Natural killer cell treated with Interleukin-12 subunit alpha and Interleukin-12 subunit beta and Interleukin-15 and Interleukin-18, amount 100 ng/mL, for 72 hours (primary cell): ENCODE data around the gene SGK1. TPM values are rescaled to one million over a fixed set of nuclear protein-coding genes. Genes with fewer than 3 reads are reported as not detected.

Source experiments
- ATAC-seq, 2 donors: fragments of 150-1000 bp; cut with Tn5 transposase in 1 of 2; sonication (Bioruptor Pico), chemical (Tn5 transposase) in 1 of 2; 2 replicates each; pipeline ENCODE4 v1.10.0; 2021
- DNase-seq: peaks from one replicate; pipeline ENCODE4 v3.0.0; 2022; ENCODE audit warnings: low spot score
- H3K27ac Mint-ChIP-seq, 2 donors: 1 replicate in 1 of 2; 2 replicates in 1 of 2; pipeline ENCODE4 v1.8.0; 2022; ENCODE audit warnings: mixed read lengths in 2 of 2, mild to moderate bottlenecking in 1 of 2, moderate library complexity in 1 of 2
- H3K27me3 Mint-ChIP-seq, 2 donors: 1 replicate in 1 of 2; 2 replicates in 1 of 2; pipeline ENCODE4 v1.8.0; 2022; ENCODE audit warnings: mixed read lengths in 2 of 2
- H3K36me3 Mint-ChIP-seq: one replicate; pipeline ENCODE4 v1.8.0; 2022; ENCODE audit warnings: mixed read lengths
- H3K4me1 Mint-ChIP-seq, 2 donors: 1 replicate in 1 of 2; 2 replicates in 1 of 2; pipeline ENCODE4 v1.8.0; 2022; ENCODE audit warnings: low read depth in 2 of 2, mixed read lengths in 2 of 2, mild to moderate bottlenecking in 1 of 2
- H3K4me3 Mint-ChIP-seq: one replicate; pipeline ENCODE4 v1.8.0; 2022; ENCODE audit warnings: mixed read lengths
- H3K9me3 Mint-ChIP-seq: 2 replicates; pipeline ENCODE4 v1.8.0; 2022; ENCODE audit warnings: mixed read lengths
- total RNA-seq, 2 donors: library from RNA; stranded (reverse); gene quantifications; one replicate each; pipeline ENCODE4 v1.2.3, GENCODE V29; 2022

Gene SGK1
- total RNA-seq, 2 donors from 2014 or later = 117 to 119 TPM

- peak; percentile 95 for DNase-seq
- peaks cover 38% of the 10 kb centered on the region for H3K36me3 Mint-ChIP-seq
- peak overlapping the region; percentile 99 for H3K4me3 Mint-ChIP-seq
- no peaks in the 10 kb centered on the region for H3K9me3 Mint-ChIP-seq
- H3K27ac Mint-ChIP-seq = peak overlapping the region; percentile 85 to 92
- H3K27me3 Mint-ChIP-seq = peaks cover 0 to 21% of the 10 kb centered on the region in 2 donors
- peaks cover 45 to 61% of the 10 kb centered on the region in 2 donors for H3K4me1 Mint-ChIP-seq
- peak; percentile 89 to 93 for ATAC-seq
These were observed 143.0 kb downstream of the SGK1 start for GRCh38 chr6:134174672-134175531.

DNA sequence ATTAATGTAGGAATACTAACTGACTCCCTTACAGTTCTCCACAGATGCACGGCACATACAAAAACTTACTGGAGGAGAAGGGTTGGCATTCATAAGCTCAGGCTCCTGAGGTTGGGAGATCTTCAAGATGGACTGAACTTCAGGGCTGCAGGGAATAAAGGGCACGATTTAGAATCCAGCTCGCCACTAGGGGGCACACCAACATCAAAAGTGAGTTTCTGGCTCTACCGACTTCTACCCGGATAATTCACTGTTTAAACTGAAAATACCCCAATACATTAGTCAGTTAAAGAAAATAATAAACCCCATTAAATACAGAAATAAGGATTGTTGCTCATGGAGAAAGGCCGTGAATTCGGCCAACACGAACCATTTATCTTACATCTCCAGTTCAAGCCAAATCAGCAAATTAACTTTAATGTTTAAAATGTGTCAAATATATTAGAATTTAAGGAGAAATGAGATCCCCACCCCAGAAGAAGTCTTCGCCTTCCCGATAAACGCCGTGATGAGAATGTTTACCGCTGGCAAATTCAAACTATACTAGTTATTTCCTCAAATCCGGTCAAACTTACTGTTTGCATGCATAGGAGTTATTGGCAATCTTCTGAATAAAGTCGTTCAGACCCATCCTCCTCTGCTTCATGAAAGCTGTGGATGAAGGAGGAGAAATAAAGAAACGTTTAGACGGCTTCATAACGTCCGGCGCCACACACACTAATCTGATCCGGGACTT is 143.8 kb downstream of the SGK1 start:
- ATAC-seq (no peak), DNase-seq (peak; percentile 83)
- peak overlapping the region; percentile 99 for H3K4me3 Mint-ChIP-seq
- H3K9me3 Mint-ChIP-seq = no peaks in the 10 kb centered on the region
- H3K27me3 Mint-ChIP-seq = peaks cover 0 to 15% of the 10 kb centered on the region in 2 donors
- H3K4me1 Mint-ChIP-seq = peaks cover 49 to 63% of the 10 kb centered on the region in 2 donors
- H3K36me3 Mint-ChIP-seq = peaks cover 43% of the 10 kb centered on the region
- H3K27ac Mint-ChIP-seq = peak overlapping the region; percentile 85 to 92

- no peak for ATAC-seq
- Mint-ChIP-seq H3K4me3 (peak overlapping the region; percentile 99), H3K9me3 (no peaks in the 10 kb centered on the region), H3K27me3 (peaks cover 0 to 15% of the 10 kb centered on the region in 2 donors), H3K27ac (peak overlapping the region; percentile 85 to 92), H3K36me3 (peaks cover 43% of the 10 kb centered on the region), H3K4me1 (peaks cover 46 to 62% of the 10 kb centered on the region in 2 donors)
- no peak for DNase-seq
These were observed 144.6 kb downstream of the SGK1 start for GRCh38 chr6:134173366-134173725.

DNA sequence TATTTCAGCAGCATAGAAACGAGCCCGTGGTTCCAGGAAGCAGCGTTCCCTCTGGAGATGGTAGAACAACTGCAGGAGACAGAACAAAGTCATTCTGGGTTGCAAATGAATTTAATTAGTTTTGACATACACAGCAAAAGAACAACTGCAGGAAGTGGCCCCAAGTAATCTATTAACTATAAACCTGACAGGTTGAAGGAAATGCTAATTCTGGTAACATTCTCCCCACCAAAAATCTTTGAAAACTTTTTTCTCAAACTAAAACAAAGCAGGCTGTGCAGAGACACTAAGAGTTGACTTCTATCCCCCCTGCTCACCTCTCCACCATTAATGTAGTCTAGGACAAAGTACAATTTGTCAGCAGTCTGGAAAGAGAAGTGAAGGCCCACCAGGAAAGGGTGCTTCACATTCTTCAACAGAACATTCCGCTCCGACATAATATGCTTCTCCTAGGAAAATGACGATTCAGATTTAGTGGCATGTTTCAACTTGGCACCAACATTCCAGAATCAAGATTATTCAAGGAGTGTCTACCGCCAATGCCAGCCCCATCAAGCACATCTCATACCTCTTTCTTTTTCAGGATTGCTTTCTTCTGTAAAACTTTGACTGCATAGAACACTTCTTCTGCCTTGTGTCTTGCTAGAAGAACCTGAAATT is 145.1 kb downstream of the SGK1 start:
- ATAC-seq = no peak
- Mint-ChIP-seq H3K9me3 (no peaks in the 10 kb centered on the region), H3K36me3 (peaks cover 43% of the 10 kb centered on the region), H3K4me1 (peaks cover 40 to 58% of the 10 kb centered on the region in 2 donors), H3K27ac (peak overlapping the region; percentile 85 to 92), H3K27me3 (peaks cover 0 to 14% of the 10 kb centered on the region in 2 donors), H3K4me3 (peak overlapping the region; percentile 99)
- no peak for DNase-seq

DNA sequence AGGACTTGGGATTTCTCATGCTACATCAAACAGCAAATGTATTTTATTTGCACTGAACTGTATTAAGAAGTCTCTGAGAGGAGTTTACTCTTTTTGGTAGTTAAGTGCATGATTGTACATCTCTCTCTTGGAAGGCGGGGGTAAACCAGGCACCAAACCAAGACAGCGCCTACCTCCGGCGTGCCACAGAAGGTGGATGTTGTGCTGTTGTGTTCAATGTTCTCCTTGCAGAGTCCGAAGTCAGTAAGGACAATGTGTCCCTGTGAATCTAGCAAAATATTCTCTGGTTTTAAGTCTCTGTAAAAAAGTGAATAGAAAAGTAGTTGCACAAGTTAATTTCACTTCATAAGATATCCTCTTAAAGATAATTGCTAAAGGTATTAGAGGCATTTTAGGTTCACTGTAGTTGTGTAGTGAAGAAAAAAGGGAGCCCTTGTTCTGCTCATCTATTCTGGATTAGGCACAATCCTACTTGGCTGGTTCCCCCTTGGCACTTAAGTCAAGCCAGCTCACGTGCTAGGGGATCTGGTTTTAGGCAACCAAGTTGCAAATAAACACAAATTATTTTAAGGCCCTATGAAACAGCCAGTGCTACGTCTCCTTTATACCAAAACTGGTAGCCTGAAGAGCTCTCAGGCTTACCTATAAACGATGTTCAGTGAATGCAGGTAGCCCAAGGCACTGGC is 145.7 kb downstream of the SGK1 start:
- Mint-ChIP-seq H3K4me3 (peak overlapping the region; percentile 99), H3K36me3 (peaks cover 43% of the 10 kb centered on the region), H3K4me1 (peaks cover 34 to 51% of the 10 kb centered on the region in 2 donors), H3K27me3 (peaks cover 0 to 8% of the 10 kb centered on the region in 2 donors), H3K27ac (peak overlapping the region; percentile 85 to 92), H3K9me3 (no peaks in the 10 kb centered on the region)
- ATAC-seq (no peak), DNase-seq (no peak)

DNA sequence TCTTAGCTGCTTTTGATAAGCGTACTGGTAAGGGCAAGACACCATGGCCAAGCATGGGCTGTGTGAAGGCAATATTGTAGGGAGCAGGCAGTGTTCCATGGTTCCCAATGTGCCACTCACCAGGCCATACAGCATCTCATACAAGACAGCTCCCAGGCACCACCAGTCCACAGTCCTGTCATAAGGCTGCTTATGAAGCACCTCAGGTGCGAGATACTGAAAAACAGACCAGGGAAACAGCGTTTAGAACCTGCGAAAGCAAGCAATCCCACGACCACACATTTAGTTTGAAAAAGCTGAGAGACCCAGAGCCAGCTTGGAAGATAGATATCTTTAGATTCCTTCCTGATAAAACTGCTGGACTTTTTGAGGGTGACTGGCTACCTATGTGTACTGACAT is 146.4 kb downstream of the SGK1 start:
- Mint-ChIP-seq H3K27ac (peak overlapping the region in 1 of 2 donors; percentile 27), H3K36me3 (peaks cover 43% of the 10 kb centered on the region), H3K4me1 (peaks cover 33 to 47% of the 10 kb centered on the region in 2 donors), H3K4me3 (peak overlapping the region; percentile 99), H3K27me3 (peaks cover 0 to 6% of the 10 kb centered on the region in 2 donors), H3K9me3 (no peaks in the 10 kb centered on the region)
- ATAC-seq (no peak), DNase-seq (no peak)

GRCh38 chr6:134170844-134171243 is 147.1 kb downstream of the SGK1 start:
- Mint-ChIP-seq H3K4me3 (peak overlapping the region; percentile 99), H3K27ac (peak overlapping the region in 1 of 2 donors; percentile 20), H3K36me3 (peaks cover 43% of the 10 kb centered on the region), H3K9me3 (no peaks in the 10 kb centered on the region), H3K4me1 (peaks cover 29 to 43% of the 10 kb centered on the region in 2 donors), H3K27me3 (peaks cover 0 to 3% of the 10 kb centered on the region in 2 donors)
- DNase-seq = no peak
- no peak for ATAC-seq

DNA sequence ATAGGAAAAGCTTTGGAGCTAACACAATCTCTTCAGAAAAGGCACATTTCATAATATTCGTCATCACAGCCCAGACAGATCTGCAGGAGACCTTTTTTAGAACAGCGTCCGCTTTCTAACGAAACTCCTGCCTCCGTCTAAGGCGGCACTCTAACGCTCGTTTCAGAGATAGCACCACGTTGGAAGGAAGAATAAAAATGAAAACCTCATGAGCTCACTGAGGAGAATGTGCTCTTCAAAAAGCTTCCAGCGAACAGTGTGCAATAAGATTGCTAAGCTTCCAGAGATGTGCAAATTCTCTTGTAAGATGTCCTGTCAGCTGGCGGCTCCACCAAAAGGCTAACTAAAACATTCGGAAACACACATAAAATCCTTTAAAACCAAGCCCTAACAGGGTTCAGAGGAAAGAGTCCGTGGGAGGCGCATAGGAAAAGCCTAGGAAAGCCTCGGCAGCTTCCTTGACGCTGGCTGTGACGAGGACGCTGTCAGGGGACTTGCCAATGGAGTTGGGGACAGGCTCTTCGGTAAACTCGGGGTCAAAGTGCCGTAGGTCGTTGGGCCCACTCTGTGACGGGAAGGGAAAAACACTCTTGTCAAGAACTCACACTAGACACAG is 147.9 kb downstream of the SGK1 start:
- peaks cover 3 to 6% of the 10 kb centered on the region in 2 donors for H3K27me3 Mint-ChIP-seq
- peaks cover 25 to 39% of the 10 kb centered on the region in 2 donors for H3K4me1 Mint-ChIP-seq
- H3K36me3 Mint-ChIP-seq = peaks cover 43% of the 10 kb centered on the region
- no peak overlapping the region for H3K27ac Mint-ChIP-seq
- H3K4me3 Mint-ChIP-seq = peak overlapping the region; percentile 99
- no peak for ATAC-seq
- no peak for DNase-seq
- H3K9me3 Mint-ChIP-seq = no peaks in the 10 kb centered on the region

- H3K4me1 Mint-ChIP-seq = peaks cover 15 to 31% of the 10 kb centered on the region in 2 donors
- no peak for ATAC-seq
These were observed 149.2 kb downstream of the SGK1 start for GRCh38 chr6:134168590-134169208.

DNA sequence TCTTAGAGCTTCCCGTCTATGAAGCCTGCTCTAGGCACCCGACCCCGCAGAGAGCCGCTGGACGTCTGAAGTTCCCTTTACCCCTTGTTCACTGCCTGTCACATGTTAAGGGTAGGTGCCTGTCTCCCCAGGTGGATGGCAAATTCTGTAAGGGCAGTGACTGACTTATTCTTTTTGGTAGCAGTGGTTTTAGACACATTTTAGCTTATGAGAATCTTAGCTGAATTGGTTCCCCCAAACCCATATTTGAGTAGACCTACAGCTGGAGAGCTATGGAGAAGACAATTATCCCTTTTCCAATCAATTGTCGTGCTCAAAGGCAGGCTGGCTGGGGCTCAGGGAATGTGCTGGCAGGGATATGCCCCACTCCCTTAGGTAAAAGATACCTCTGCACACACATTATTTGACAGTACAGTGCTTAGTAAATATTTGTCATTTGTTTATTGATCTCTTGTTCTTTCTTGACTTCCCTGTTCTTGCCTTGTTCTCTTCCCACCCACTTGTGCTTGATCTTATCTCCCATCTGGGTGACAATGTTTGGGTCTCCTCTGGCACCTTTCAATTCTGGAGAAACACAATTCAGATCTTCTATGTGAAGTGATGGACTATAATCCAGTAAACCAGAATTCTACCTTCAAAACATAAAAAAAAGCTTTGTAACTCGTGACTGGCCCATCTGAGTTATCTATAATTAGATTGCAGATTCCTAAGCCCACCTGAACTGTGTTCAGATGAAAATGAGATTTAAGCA is 151.2 kb downstream of the SGK1 start:
- H3K4me3 Mint-ChIP-seq = no peak overlapping the region
- peaks cover 6 to 10% of the 10 kb centered on the region in 2 donors for H3K27me3 Mint-ChIP-seq
- H3K27ac Mint-ChIP-seq = no peak overlapping the region
- peaks cover 8 to 21% of the 10 kb centered on the region in 2 donors for H3K4me1 Mint-ChIP-seq
- no peak for ATAC-seq
- H3K9me3 Mint-ChIP-seq = no peaks in the 10 kb centered on the region
- no peak for DNase-seq
- peaks cover 18% of the 10 kb centered on the region for H3K36me3 Mint-ChIP-seq

More at GRCh38 chr6:134168590-134169208, 149.2 kb downstream of the SGK1 start:
- no peak for DNase-seq
- H3K27me3 Mint-ChIP-seq = peaks cover 6 to 10% of the 10 kb centered on the region in 2 donors
- peaks cover 34% of the 10 kb centered on the region for H3K36me3 Mint-ChIP-seq
- no peak overlapping the region for H3K27ac Mint-ChIP-seq
- H3K9me3 Mint-ChIP-seq = no peaks in the 10 kb centered on the region
- no peak overlapping the region for H3K4me3 Mint-ChIP-seq

DNA sequence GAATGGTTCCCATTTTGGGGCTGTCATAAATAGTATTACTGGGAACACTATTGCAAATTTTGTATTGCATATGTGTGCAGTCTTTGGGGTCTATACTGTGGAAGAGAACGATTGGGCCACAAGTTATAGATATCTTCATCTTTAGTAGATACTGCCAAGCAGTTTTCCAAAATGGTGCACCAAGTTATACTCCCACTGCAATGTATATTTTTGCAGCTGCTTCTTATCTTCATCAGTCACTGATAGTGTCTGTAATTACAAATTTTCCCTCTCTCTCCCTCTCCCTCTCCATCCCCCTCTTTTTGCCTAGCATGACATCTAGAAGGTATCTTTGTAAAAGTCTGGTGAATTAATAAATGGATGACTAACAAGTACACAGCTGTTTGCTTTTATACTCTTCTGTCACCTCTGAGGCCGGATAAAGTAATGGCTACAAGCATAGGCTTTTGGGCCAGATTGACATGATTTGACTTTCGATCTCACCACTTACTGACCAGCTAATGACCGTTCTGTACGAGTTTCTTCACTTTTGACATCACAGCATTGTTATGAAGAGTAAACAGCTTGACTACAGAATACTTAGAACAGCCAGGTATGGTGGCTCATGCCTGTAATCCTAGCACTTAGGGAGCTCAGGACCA is 152.2 kb downstream of the SGK1 start:
- Mint-ChIP-seq H3K4me3 (no peak overlapping the region), H3K36me3 (peaks cover 8% of the 10 kb centered on the region), H3K27ac (no peak overlapping the region), H3K4me1 (peaks cover 8 to 11% of the 10 kb centered on the region in 2 donors), H3K9me3 (no peaks in the 10 kb centered on the region), H3K27me3 (peaks cover 6 to 10% of the 10 kb centered on the region in 2 donors)
- DNase-seq (no peak), ATAC-seq (no peak)
